ENCODE measurements around the gene ZNF622. TPM values are rescaled to one million over a fixed set of nuclear protein-coding genes. Genes with fewer than 3 reads are reported as not detected.
"Not testable (repeated sequence)": the region's sequence is repeated elsewhere in the genome, so short reads cannot be mapped to it uniquely, and the experiment has no call there.

The ZNF622 gene
- total and polyA plus RNA-seq, 4 donors: 15.0 to 33.0 (median 25.6) TPM

DNA sequence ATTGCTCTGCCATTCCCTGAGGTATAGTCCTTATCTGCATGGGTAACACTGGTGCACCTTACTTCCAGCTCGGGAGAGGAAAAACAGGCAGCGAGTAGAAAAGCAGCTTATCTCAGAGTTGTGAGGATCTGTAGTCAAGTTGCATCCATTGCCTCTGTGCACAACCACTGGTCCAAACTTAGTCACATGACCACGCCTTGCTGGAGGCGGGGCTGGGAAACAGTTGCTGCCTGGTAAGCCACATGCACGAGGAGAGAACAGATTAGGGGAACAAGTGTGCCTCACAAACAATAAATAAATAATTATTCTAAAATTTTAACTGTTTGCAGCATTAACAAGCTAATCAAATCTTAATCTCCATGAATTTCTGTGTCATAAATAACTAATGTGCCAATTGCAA is 18.6 kb downstream of the ZNF622 start:
- 88 to 90% methylated on average over 5 of the region's 5 CpGs for WGBS, 2 donors
- ATAC-seq (ENCODE audit: insufficient read depth, low FRiP score): no peak
- no peak overlapping the region for H3K9ac ChIP-seq (ENCODE audit: insufficient read depth in 1 of 2, low read length in 2 of 2)
- TF ChIP-seq, protein P1, sequence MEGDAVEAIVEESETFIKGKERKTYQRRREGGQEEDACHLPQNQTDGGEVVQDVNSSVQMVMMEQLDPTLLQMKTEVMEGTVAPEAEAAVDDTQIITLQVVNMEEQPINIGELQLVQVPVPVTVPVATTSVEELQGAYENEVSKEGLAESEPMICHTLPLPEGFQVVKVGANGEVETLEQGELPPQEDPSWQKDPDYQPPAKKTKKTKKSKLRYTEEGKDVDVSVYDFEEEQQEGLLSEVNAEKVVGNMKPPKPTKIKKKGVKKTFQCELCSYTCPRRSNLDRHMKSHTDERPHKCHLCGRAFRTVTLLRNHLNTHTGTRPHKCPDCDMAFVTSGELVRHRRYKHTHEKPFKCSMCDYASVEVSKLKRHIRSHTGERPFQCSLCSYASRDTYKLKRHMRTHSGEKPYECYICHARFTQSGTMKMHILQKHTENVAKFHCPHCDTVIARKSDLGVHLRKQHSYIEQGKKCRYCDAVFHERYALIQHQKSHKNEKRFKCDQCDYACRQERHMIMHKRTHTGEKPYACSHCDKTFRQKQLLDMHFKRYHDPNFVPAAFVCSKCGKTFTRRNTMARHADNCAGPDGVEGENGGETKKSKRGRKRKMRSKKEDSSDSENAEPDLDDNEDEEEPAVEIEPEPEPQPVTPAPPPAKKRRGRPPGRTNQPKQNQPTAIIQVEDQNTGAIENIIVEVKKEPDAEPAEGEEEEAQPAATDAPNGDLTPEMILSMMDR (IDR thresholded peaks at IDR 0.05; ENCODE audit: control extremely low read depth, extremely low read depth): no peak
- no peaks in the 10 kb centered on the region for H3K4me1 ChIP-seq (ENCODE audit: control insufficient read depth in 5 of 5, insufficient read depth in 5 of 5, low read length in 5 of 5)
- no peaks in the 10 kb centered on the region for H3K27me3 ChIP-seq (ENCODE audit: control insufficient read depth in 3 of 3, insufficient read depth in 3 of 3, low read length in 2 of 3)
- no peak for DNase-seq
- no peaks in the 10 kb centered on the region for H3K9me3 ChIP-seq (ENCODE audit: control insufficient read depth in 4 of 4, insufficient read depth in 3 of 4, low read length in 3 of 4)
- peaks cover 20 to 42% (median 27%) of the 10 kb centered on the region in 4 donors for H3K36me3 ChIP-seq (ENCODE audit: control insufficient read depth in 4 of 4, insufficient read depth in 4 of 4, low read length in 4 of 4)
- H3K27ac ChIP-seq (ENCODE audit: low read depth in 1 of 2, low read length in 1 of 2): no peak overlapping the region
- H3K4me3 ChIP-seq: no peak overlapping the region

DNA sequence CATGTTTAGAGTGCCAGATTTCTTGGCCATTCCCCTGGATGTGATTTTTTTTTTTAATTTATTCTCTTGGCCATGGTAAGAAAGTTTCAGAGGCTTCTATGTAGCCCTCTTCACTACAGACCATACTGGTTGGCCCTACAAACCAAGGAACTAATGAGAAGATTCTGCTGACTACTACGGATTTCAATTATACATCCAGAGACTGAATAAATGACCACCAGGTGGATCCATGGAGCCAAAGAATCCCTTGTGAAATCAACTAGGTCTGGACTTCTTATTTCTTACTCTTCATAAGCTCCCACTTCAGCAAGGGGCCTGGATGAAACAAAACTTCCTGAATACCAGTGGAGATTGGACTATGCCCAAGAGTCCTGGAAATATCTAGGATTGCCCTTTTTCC is 27.6 kb downstream of the ZNF622 start:
- Histone ChIP-seq H3K9me3 (ENCODE audit: control insufficient read depth in 4 of 4, insufficient read depth in 3 of 4, low read length in 3 of 4) (no peaks in the 10 kb centered on the region), H3K27me3 (ENCODE audit: control insufficient read depth in 3 of 3, insufficient read depth in 3 of 3, low read length in 2 of 3) (peaks cover 0 to 6% (median 0%) of the 10 kb centered on the region in 3 donors), H3K4me3 (no peak overlapping the region), H3K36me3 (ENCODE audit: control insufficient read depth in 4 of 4, insufficient read depth in 4 of 4, low read length in 4 of 4) (no peaks in the 10 kb centered on the region), H3K27ac (ENCODE audit: low read depth in 1 of 2, low read length in 1 of 2) (no peak overlapping the region), H3K9ac (ENCODE audit: insufficient read depth in 1 of 2, low read length in 2 of 2) (no peak overlapping the region), H3K4me1 (ENCODE audit: control insufficient read depth in 5 of 5, insufficient read depth in 5 of 5, low read length in 5 of 5) (no peaks in the 10 kb centered on the region)
- TF ChIP-seq, protein P1 (IDR thresholded peaks at IDR 0.05; ENCODE audit: control extremely low read depth, extremely low read depth): no peak
- WGBS, 2 donors: 79 to 84% methylated on average over 1 of the region's 1 CpG
- DNase-seq (no peak), ATAC-seq (ENCODE audit: insufficient read depth, low FRiP score) (no peak)

DNA sequence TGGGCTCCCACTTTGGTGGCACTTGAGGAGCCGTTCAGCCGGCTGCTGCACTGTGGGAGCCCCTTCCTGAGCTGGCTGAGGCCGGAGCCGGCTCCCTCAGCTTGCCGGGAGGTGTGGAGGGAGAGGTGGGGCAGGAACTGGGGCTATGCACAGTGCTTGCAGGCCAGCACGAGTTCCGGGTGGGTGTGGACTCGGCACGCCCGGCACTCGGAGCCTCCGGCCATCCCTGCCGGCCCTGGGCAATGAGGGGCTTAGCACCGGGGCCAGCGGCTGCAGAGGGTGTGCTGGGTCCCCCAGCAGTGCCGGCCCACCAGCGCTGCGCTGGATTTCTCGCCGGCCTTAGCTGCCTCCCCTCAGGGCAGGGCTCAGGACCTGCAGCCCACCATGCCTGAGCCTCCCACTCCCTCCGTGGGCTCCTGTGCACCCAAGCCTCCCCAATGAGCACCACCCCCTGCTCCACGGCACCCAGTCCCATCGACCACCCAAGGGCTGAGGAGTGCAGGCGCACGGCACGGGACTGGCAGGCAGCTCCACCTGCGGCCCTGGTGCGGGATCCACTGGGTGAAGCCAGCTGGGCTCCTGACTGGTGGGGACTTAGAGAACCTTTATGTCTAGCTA is 29.4 kb downstream of the ZNF622 start:
- not testable (repeated sequence) for H3K36me3 ChIP-seq (ENCODE audit: control insufficient read depth in 4 of 4, insufficient read depth in 4 of 4, low read length in 4 of 4); H3K9ac ChIP-seq (ENCODE audit: insufficient read depth in 1 of 2, low read length in 2 of 2); H3K9me3 ChIP-seq (ENCODE audit: control insufficient read depth in 4 of 4, insufficient read depth in 3 of 4, low read length in 3 of 4); H3K4me1 ChIP-seq (ENCODE audit: control insufficient read depth in 5 of 5, insufficient read depth in 5 of 5, low read length in 5 of 5); ATAC-seq (ENCODE audit: insufficient read depth, low FRiP score); H3K4me3 ChIP-seq; H3K27me3 ChIP-seq (ENCODE audit: control insufficient read depth in 3 of 3, insufficient read depth in 3 of 3, low read length in 2 of 3); DNase-seq; H3K27ac ChIP-seq (ENCODE audit: low read depth in 1 of 2, low read length in 1 of 2)
- 86 to 92% methylated on average over 23 to 28 of the region's 28 CpGs for WGBS, 2 donors

DNA sequence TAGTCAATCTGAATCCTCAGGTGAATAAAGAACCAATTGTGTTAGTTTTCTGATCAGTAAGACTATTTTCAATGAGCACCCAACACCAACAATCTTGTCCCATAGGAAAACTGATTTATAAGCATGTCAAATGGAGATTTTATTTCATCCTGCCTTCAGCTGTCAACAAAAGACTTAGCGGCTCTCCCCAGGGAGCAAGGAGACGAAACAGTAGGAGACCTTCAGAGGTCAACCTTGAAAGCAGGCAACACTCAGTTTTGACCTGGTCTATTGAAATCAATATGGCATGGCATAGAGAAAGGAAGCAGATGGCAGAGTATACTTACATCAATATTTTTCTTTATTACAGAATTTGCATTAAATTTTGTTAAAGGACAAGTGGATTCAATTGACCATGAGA is 34.1 kb downstream of the ZNF622 start:
- Histone ChIP-seq H3K9me3 (ENCODE audit: control insufficient read depth in 4 of 4, insufficient read depth in 3 of 4, low read length in 3 of 4) (no peaks in the 10 kb centered on the region), H3K27ac (ENCODE audit: low read depth in 1 of 2, low read length in 1 of 2) (no peak overlapping the region), H3K27me3 (ENCODE audit: control insufficient read depth in 3 of 3, insufficient read depth in 3 of 3, low read length in 2 of 3) (peaks cover 0 to 13% (median 2%) of the 10 kb centered on the region in 3 donors), H3K4me1 (ENCODE audit: control insufficient read depth in 5 of 5, insufficient read depth in 5 of 5, low read length in 5 of 5) (no peaks in the 10 kb centered on the region), H3K9ac (ENCODE audit: insufficient read depth in 1 of 2, low read length in 2 of 2) (no peak overlapping the region), H3K4me3 (no peak overlapping the region), H3K36me3 (ENCODE audit: control insufficient read depth in 4 of 4, insufficient read depth in 4 of 4, low read length in 4 of 4) (no peaks in the 10 kb centered on the region)
- TF ChIP-seq, protein P1 (IDR thresholded peaks at IDR 0.05; ENCODE audit: control extremely low read depth, extremely low read depth): no peak
- ATAC-seq (ENCODE audit: insufficient read depth, low FRiP score) (no peak), DNase-seq (no peak)
- 79 to 80% methylated on average over 2 of the region's 2 CpGs for WGBS, 2 donors
